Heart right ventricle (tissue), 16 donors: ENCODE results near the gene DCTN1. TPM values are rescaled to one million over a fixed set of nuclear protein-coding genes. Genes with fewer than 3 reads are reported as not detected.
A peak's percentile ranks its signal among the peaks of the same experiment; 100 is the strongest.

Source experiments
- ATAC-seq, 8 donors: fragments of 200-7000 bp; cut with Tn5 transposase; one replicate each; pipeline ENCODE4 v1.9.1; 2020; ENCODE audit warnings: mild to moderate bottlenecking in 8 of 8, moderate library complexity in 8 of 8, moderate number of reproducible peaks in 1 of 8
- DNase-seq, 2 donors: peaks; one replicate each; pipeline ENCODE4 v3.0.0-alpha.2; 2020
- H3K27ac ChIP-seq, 10 donors: fragments of 200-600 bp; sonication (generic) in 2 of 10; one replicate each; pipeline versions ENCODE4 v1.5.0 to v1.8.0; 2020 to 2022; ENCODE audit warnings: mild to moderate bottlenecking in 3 of 10
- H3K27me3 ChIP-seq, 7 donors: fragments of 200-600 bp; one replicate each; pipeline ENCODE4 v1.8.0; 2021 to 2022; ENCODE audit warnings: mild to moderate bottlenecking in 2 of 7
- H3K36me3 ChIP-seq, 9 donors: fragments of 200-600 bp; sonication (generic) in 1 of 9; one replicate each; pipeline versions ENCODE4 v1.5.0 to v1.8.0; 2020 to 2022; ENCODE audit warnings: mild to moderate bottlenecking in 2 of 9
- H3K4me1 ChIP-seq, 9 donors: fragments of 200-600 bp; sonication (generic) in 1 of 9; one replicate each; pipeline versions ENCODE4 v1.5.0 to v1.8.0; 2020 to 2022; ENCODE audit warnings: mild to moderate bottlenecking in 4 of 9
- H3K4me3 ChIP-seq, 10 donors: fragments of 200-600 bp; sonication (generic) in 2 of 10; one replicate each; pipeline versions ENCODE4 v1.5.0 to v1.8.0; 2020 to 2022; ENCODE audit warnings: mild to moderate bottlenecking in 7 of 10, moderate library complexity in 2 of 10
- H3K9me3 ChIP-seq, 11 donors: fragments of 200-600 bp in 10 of 11; sonication (generic) in 2 of 11; one replicate each; pipeline versions ENCODE4 v1.5.0 to v1.8.0; 2013 to 2022; ENCODE audit warnings: mild to moderate bottlenecking in 2 of 11, control low read depth in 1 of 11, moderate library complexity in 1 of 11
- CTCF ChIP-seq, 9 donors: fragments of 200-600 bp; sonication (generic) in 2 of 9; IDR thresholded peaks; one replicate each; pipeline versions ENCODE4 v1.5.0 to v1.8.0; 2021 to 2022; ENCODE audit warnings: antibody characterized with exemption in 9 of 9, mild to moderate bottlenecking in 5 of 9, moderate library complexity in 1 of 9
- WGBS, 2 donors: extraction: QIAGEN DNeasy Blood & Tissue Kit; methylation state at CpG; one replicate each; pipeline ENCODE4 v1.1.7; 2013; ENCODE audit warnings: inconsistent platforms in 1 of 2; 5-methylcytosine and 5-hydroxymethylcytosine counted together
- intact Hi-C, 10 donors: fragments of 100-400 bp; cut with DNase I; formaldehyde crosslinking; loops; one replicate each; pipeline versions ENCODE4 v1.11.1 to v1.14.2; 2022
- polyA plus RNA-seq, 2 donors: library from polyadenylated mRNA; stranded (reverse); fragments of 200-250 nt; gene quantifications; one replicate each; pipeline ENCODE4 v1.2.3, GENCODE V29; 2013
- total RNA-seq, 10 donors: library from RNA; stranded (reverse); fragmentation: NEBNext Ultra II Directional in 3 of 10; extraction: Animal tissue kit (Norgen Biotek cat#: 25700) in 3 of 10; gene quantifications; one replicate each; pipeline versions ENCODE4 v1.2.1 to v1.2.4, GENCODE V29; 2021 to 2023
- donor health status: Arrhythmogenic right ventricular cardiomyopathy.
- donor health status: ischemic (EF 13 %, LVEDD 7.1; RV severe dilation, severe dysfunction).
- donor health status: healthy with polysubstance abuse.
- donor health status: DM: no; HTN: yes; CAD: no.
- donor health status: DM: no; HTN: no; CAD: no.
- donor health status: ischemic (EF 25% LVEDD 6.9; RV normal size, moderate dysfunction).
- donor health status: ischemic (EF 25% LVEDD 5.7; RV mildly dilated, moderate dysfunction).
- donor health status: healthy.
- donor health status: DM: yes; HTN: yes; CAD: no.
- donor health status: Ischemic cardiomyopathy.
- donor health status: ischemic (EF 35%, LVEDD 5.7; RV mildly dilated, moderate dysfunction).
- donor health status: nonischemic (EF 11% LVEDD 7.7; RV severe dilation, severe dysfunction).
- donor health status: DM: yes; HTN: yes; CAD: no.
- donor health status: PGD.
- donor health status: ischemic (EF 29% LVEDD 5.4; RV normal size, mild dysfunction).
- donor health status: nonischemic (EF 23%, LVEDD 6.1; RV moderate dilation, normal function).

DCTN1 gene
- total and polyA plus RNA-seq, 12 donors, result 123 to 285 (median 183) TPM

DNA sequence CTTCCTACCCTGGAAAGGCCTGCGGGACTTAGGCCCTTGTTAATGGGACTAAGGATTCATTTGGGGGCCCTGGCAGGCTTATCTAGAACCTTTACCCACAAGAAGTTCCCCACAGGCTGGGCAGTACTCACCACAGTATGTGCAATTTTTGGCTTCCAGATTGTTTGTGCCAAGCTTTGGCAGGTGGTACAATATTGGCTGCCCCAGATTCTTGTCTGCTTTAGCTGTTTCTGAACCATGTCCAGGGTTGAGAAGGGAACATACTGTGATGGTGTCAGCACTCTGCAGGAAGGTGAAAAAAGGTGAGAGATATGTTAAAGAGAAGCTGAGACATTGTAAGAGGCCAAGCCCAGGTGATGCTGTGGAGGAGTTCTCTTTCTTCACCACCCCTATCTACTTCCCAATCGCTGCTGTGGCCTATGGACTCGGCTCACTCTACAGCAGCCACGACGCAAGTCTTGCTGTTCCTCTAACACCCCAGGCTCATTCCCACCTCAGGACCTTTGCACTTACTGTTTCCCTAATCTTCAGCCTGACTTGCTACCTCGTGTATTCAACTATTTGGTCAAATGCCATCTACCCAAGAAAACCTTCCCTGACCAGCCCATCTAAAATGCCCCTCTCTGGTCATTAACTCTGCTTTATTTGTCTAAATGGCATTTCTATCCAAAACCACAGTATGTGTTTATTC, 46.1 kb downstream of the DCTN1 start:
- ATAC-seq, result peak in 3 of 8 donors; percentile 10 to 43 (median 32)
- intact Hi-C loops, result loop anchor here in 5 of 10 donors (2.0 to 10.0 kb wide), 4 partner anchors 58 to 509 kb away; partner anchors contain the start of gene STAMBP (in 2 of the 5)

GRCh38 chr2:74333175-74333574, 46.9 kb downstream of the DCTN1 start:
- Histone ChIP-seq H3K9me3 (no peaks in the 10 kb centered on the region), H3K27me3 (no peaks in the 10 kb centered on the region), H3K4me1 (peaks cover 0 to 12% (median 0%) of the 10 kb centered on the region in 9 donors), H3K4me3 (no peak overlapping the region), H3K36me3 (peaks cover 0 to 30% (median 0%) of the 10 kb centered on the region in 9 donors), H3K27ac (peak overlapping the region in 1 of 10 donors; percentile 36)
- intact Hi-C loops, result loop anchor here in 5 of 10 donors (5.0 to 10.0 kb wide), 3 partner anchors 59 to 508 kb away; partner anchors contain the start of gene STAMBP (in 2 of the 5)
- 71 to 74% methylated on average over 3 of the region's 3 CpGs for WGBS, 2 donors
- TF ChIP-seq CTCF (IDR thresholded peaks at IDR 0.05), result peak in 7 of 9 donors; percentile 21 to 54 (median 46)
- DNase-seq, result peak in 1 of 2 donors; percentile 12
- ATAC-seq, result peak in 4 of 8 donors; percentile 49 to 69 (median 62)

More for the DNA sequence above, 46.1 kb downstream of the DCTN1 start:
- Histone ChIP-seq H3K27me3 (no peaks in the 10 kb centered on the region), H3K27ac (no peak overlapping the region), H3K4me3 (no peak overlapping the region), H3K9me3 (no peaks in the 10 kb centered on the region), H3K36me3 (peaks cover 0 to 25% (median 0%) of the 10 kb centered on the region in 9 donors), H3K4me1 (peaks cover 0 to 6% (median 0%) of the 10 kb centered on the region in 9 donors)
- no peak for TF ChIP-seq CTCF (IDR thresholded peaks at IDR 0.05)
- DNase-seq, result no peak
- 94 to 95% methylated on average over 6 of the region's 6 CpGs for WGBS, 2 donors

DNA sequence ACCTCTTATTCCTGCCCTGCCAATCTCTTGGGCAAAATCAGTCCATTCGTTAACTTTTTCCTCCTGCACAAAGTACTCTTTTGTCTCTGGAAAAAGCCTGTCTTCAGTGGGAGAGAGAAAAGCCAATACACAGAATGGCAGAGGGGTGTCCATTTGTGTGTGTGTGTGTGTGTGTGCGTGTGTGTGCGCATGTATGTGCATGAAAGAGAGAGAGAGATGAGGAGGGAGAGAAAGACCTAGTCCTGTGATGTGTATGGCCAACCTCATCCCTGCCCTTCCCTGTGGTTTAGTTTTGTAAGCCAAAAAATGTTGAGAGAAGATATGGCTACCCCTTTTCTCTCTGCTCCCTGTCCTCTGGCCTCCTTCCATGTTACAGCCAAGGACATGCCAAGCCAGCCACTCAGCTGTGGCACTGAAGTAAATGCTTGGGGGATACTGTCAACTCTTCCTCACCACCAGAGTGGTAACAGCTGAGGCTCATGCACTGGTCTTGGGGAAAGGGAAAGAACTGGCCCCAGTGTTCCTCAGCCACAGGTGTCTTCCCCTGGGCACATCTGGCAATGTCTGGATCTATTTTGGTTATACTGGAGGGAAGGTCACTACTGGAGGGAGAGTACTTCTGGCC, 47.4 kb downstream of the DCTN1 start:
- peak in 6 of 8 donors; percentile 12 to 46 (median 27) for ATAC-seq

More for the DNA sequence above, 47.4 kb downstream of the DCTN1 start:
- H3K4me1 ChIP-seq, result peaks cover 0 to 12% (median 0%) of the 10 kb centered on the region in 9 donors
- H3K27me3 ChIP-seq, result no peaks in the 10 kb centered on the region
- no peak for DNase-seq
- TF ChIP-seq CTCF (IDR thresholded peaks at IDR 0.05), result no peak
- H3K27ac ChIP-seq, result peak overlapping the region in 1 of 10 donors; percentile 36
- 93 to 94% methylated on average over 3 of the region's 3 CpGs for WGBS, 2 donors
- H3K9me3 ChIP-seq, result no peaks in the 10 kb centered on the region
- intact Hi-C loops, result loop anchor here in 5 of 10 donors (5.0 to 10.0 kb wide), 3 partner anchors 60 to 508 kb away; partner anchors contain the start of gene STAMBP (in 2 of the 5)
- no peak overlapping the region for H3K4me3 ChIP-seq
- peaks cover 0 to 36% (median 0%) of the 10 kb centered on the region in 9 donors for H3K36me3 ChIP-seq
